HCT116 (cell line): ENCODE measurements around the gene MAML3. TPM values are rescaled to one million over a fixed set of nuclear protein-coding genes. Genes with fewer than 3 reads are reported as not detected.

Source experiments
- ATAC-seq: fragments of 200-7000 bp; cut with Tn5 transposase; 2 replicates; pipeline ENCODE4 v1.9.1; 2020; ENCODE audit warnings: mild to moderate bottlenecking, moderate library complexity
- BruUV-seq: library from RNA; stranded (reverse); fragments of 400-500 nt; replicated peaks from 2 replicates; lab custom pipeline; 2021; lab: Mats Ljungman, UMichigan
- CTCF ChIA-PET: fragments of 300-600 bp; sonication (Branson Sonifier 250); formaldehyde crosslinking; loops from one replicate; lab custom pipeline; 2021; ENCODE audit warnings: antibody characterized with exemption; lab: Charles Lee
- POLR2A ChIA-PET: fragments of 300-600, 350-600 bp; sonication (Branson Sonifier 250); formaldehyde crosslinking; loops from one replicate; lab custom pipeline; 2021; ENCODE audit warnings: antibody characterized with exemption; lab: Charles Lee
- RAD21 ChIA-PET, 2 experiments: fragments of 300-600 bp; sonication (Branson Sonifier 250); formaldehyde crosslinking; loops; one replicate each; lab custom pipeline; 2023; ENCODE audit warnings: low total read pairs in 2 of 2; ENCODE audit not compliant: uncharacterized antibody in 2 of 2, unreplicated experiment in 2 of 2, low non-redundant PET in 1 of 2; lab: Charles Lee
- DNase-seq: peaks from one replicate; pipeline ENCODE4 v3.0.0-alpha.2; 2010; ENCODE audit warnings: low read depth, low spot score
- H2AFZ ChIP-seq: fragments of 200-600 bp; shearing (Covaris generic), sonication (generic); 2 replicates; pipeline ENCODE4 v1.6.1; 2017; ENCODE audit warnings: low read depth, mixed run types, mixed read lengths, antibody characterized with exemption, low read length; ENCODE audit not compliant: poor library complexity, severe bottlenecking
- H3K27ac ChIP-seq: 2 replicates; pipeline ENCODE4 v1.5.1; 2012; ENCODE audit warnings: low read depth, low read length
- H3K27me3 ChIP-seq: fragments of 200-600 bp; sonication (generic); 2 replicates; pipeline ENCODE4 v1.6.1; 2016; ENCODE audit warnings: mixed run types, low read length, mixed read lengths; ENCODE audit not compliant: insufficient read depth
- H3K36me3 ChIP-seq, 2 experiments: fragments of 200-500 bp in 1 of 2; fragments of 200-600 bp in 1 of 2; sonication (Bioruptor generic) in 1 of 2; sonication (generic) in 1 of 2; 2 replicates each; pipeline versions ENCODE4 v1.5.1 to v1.6.1; 2014 to 2016; ENCODE audit warnings: low read length in 2 of 2, inconsistent platforms in 1 of 2, mixed read lengths in 1 of 2, mixed run types in 1 of 2; ENCODE audit not compliant: insufficient read depth in 2 of 2, control insufficient read depth in 1 of 2
- H3K4me1 ChIP-seq, 2 experiments: fragments of 200-600 bp in 1 of 2; sonication (generic) in 1 of 2; 2 replicates each; pipeline versions ENCODE4 v1.5.1 to v1.6.1; 2012 to 2017; ENCODE audit warnings: low read length in 2 of 2, inconsistent platforms in 1 of 2, mild to moderate bottlenecking in 1 of 2, mixed read lengths in 1 of 2, mixed run types in 1 of 2, moderate library complexity in 1 of 2; ENCODE audit not compliant: insufficient read depth in 2 of 2, control insufficient read depth in 1 of 2
- H3K4me2 ChIP-seq: fragments of 200-600 bp; sonication (generic); 2 replicates; pipeline ENCODE4 v1.6.1; 2017; ENCODE audit warnings: mixed run types, low read length, mixed read lengths
- H3K4me3 ChIP-seq, 2 experiments: fragments of 200-600 bp in 1 of 2; sonication (generic) in 1 of 2; replicated peaks in 1 of 2; 2 replicates each; pipeline ENCODE4 v1.5.1; 2011 to 2016; ENCODE audit warnings: low read length in 2 of 2, control low read depth in 1 of 2, low read depth in 1 of 2, mild to moderate bottlenecking in 1 of 2, mixed read lengths in 1 of 2, mixed run types in 1 of 2
- H3K79me2 ChIP-seq: fragments of 200-600 bp; sonication (generic); 2 replicates; pipeline ENCODE4 v1.6.1; 2017; ENCODE audit warnings: mild to moderate bottlenecking, mixed run types, low read length, moderate library complexity, mixed read lengths; ENCODE audit not compliant: insufficient read depth
- H3K9ac ChIP-seq: fragments of 200-600 bp; sonication (generic); 2 replicates; pipeline ENCODE4 v1.6.1; 2016; ENCODE audit warnings: low read length, mixed read lengths
- H3K9me2 ChIP-seq: fragments of 200-600 bp; sonication (generic), shearing (Covaris generic); 2 replicates; pipeline ENCODE4 v1.6.1; 2017; ENCODE audit warnings: mixed run types, mild to moderate bottlenecking, moderate library complexity; ENCODE audit not compliant: insufficient read depth
- H3K9me3 ChIP-seq, 2 experiments: fragments of 200-500 bp in 1 of 2; fragments of 200-600 bp in 1 of 2; sonication (Bioruptor generic) in 1 of 2; sonication (generic) in 1 of 2; 2 replicates each; pipeline ENCODE4 v1.6.1; 2014 to 2017; ENCODE audit warnings: low read length in 2 of 2, mixed read lengths in 2 of 2, inconsistent platforms in 1 of 2, low read depth in 1 of 2, mild to moderate bottlenecking in 1 of 2, mixed run types in 1 of 2, moderate library complexity in 1 of 2; ENCODE audit not compliant: control insufficient read depth in 1 of 2, insufficient read depth in 1 of 2
- H4K20me1 ChIP-seq: fragments of 200-600 bp; sonication (generic), shearing (Covaris generic); 2 replicates; pipeline ENCODE4 v1.6.1; 2017; ENCODE audit warnings: mixed run types, mild to moderate bottlenecking, moderate library complexity; ENCODE audit not compliant: insufficient read depth
- CBX3 ChIP-seq: IDR thresholded peaks from 2 replicates; pipeline ENCODE4 v1.6.1; 2012; ENCODE audit warnings: low read depth
- EGR1 ChIP-seq: IDR thresholded peaks from 2 replicates; pipeline ENCODE4 v1.6.1; 2012; ENCODE audit warnings: low read depth
- ELF1 ChIP-seq: IDR thresholded peaks from 2 replicates; pipeline ENCODE4 v1.6.1; 2012; ENCODE audit warnings: low read depth, borderline replicate concordance
- FOSL1 ChIP-seq: IDR thresholded peaks from 2 replicates; pipeline ENCODE4 v1.6.1; 2012; ENCODE audit warnings: low read depth
- POLR2A ChIP-seq: IDR thresholded peaks from 2 replicates; pipeline ENCODE4 v1.7.0; 2011; ENCODE audit warnings: borderline replicate concordance; ENCODE audit not compliant: insufficient read depth, insufficient read length; ENCODE audit errors: extremely low read depth
- POLR2AphosphoS5 ChIP-seq: IDR thresholded peaks from 2 replicates; pipeline ENCODE4 v1.6.1; 2011; ENCODE audit warnings: mild to moderate bottlenecking, low read depth, low read length, moderate library complexity
- RAD21 ChIP-seq: IDR thresholded peaks from 2 replicates; pipeline ENCODE4 v1.6.1; 2012; ENCODE audit warnings: low read depth, mild to moderate bottlenecking
- REST ChIP-seq: IDR thresholded peaks from 2 replicates; pipeline ENCODE4 v1.6.1; 2012; ENCODE audit warnings: low read depth
- SP1 ChIP-seq: IDR thresholded peaks from 2 replicates; pipeline ENCODE4 v1.6.1; 2012; ENCODE audit warnings: low read depth
- SRF ChIP-seq: IDR thresholded peaks from 2 replicates; pipeline ENCODE4 v1.6.1; 2012; ENCODE audit warnings: low read depth
- TCF7L2 ChIP-seq: IDR thresholded peaks from 2 replicates; pipeline ENCODE4 v1.7.0; 2011; ENCODE audit warnings: borderline replicate concordance, inconsistent platforms; ENCODE audit not compliant: insufficient read depth, insufficient read length; ENCODE audit errors: extremely low read depth
- YY1 ChIP-seq: IDR thresholded peaks from 2 replicates; pipeline ENCODE4 v1.6.1; 2011; ENCODE audit warnings: low read length, low read depth, moderate library complexity, mild to moderate bottlenecking; ENCODE audit not compliant: insufficient replicate concordance; ENCODE audit errors: extremely low read depth
- ZBTB33 ChIP-seq: IDR thresholded peaks from 2 replicates; pipeline ENCODE4 v1.6.1; 2011; ENCODE audit warnings: mild to moderate bottlenecking, low read length, moderate library complexity; ENCODE audit not compliant: insufficient replicate concordance; ENCODE audit errors: extremely low read depth
- ZFX ChIP-seq: fragments of 450-650 bp; IDR thresholded peaks from 2 replicates; pipeline ENCODE4 v1.6.1; 2017
- ZNF274 ChIP-seq: fragments of 200-500 bp; sonication (Bioruptor generic); IDR thresholded peaks from 2 replicates; pipeline ENCODE4 v1.6.1; 2014; ENCODE audit warnings: mild to moderate bottlenecking, low read depth, low read length, inconsistent platforms
- intact Hi-C: fragments of 100-400 bp; cut with micrococcal nuclease; formaldehyde crosslinking; loops from 2 replicates; pipeline ENCODE4 v1.10.0; 2022
- total RNA-seq: library from RNA; stranded (reverse); gene quantifications from one replicate; pipeline ENCODE4 v1.2.1, GENCODE V29; 2021; ENCODE audit not compliant: unreplicated experiment

Gene MAML3
- total RNA-seq, 1 experiment from 2014 or later, result 3.1 TPM

- no peak for ATAC-seq
- H3K36me3 ChIP-seq, result no peaks in the 10 kb centered on the region
- no peaks in the 10 kb centered on the region; the same call in 1 of the 2 replicates for H3K27me3 ChIP-seq
- ChIA-PET POLR2A (no interaction called here), CTCF (no interaction called here), RAD21 (no interaction called here)
- H3K4me3 ChIP-seq, result no peak overlapping the region
- intact Hi-C loops, result no loop called here
- no peaks in the 10 kb centered on the region for H4K20me1 ChIP-seq
- no peak overlapping the region for H3K9ac ChIP-seq
- H3K27ac ChIP-seq, result no peak overlapping the region
- H3K4me2 ChIP-seq, result no peak overlapping the region
- DNase-seq, result no peak
- no peaks in the 10 kb centered on the region for H3K9me2 ChIP-seq
- H3K79me2 ChIP-seq, result no peaks in the 10 kb centered on the region
- no peak for TF ChIP-seq CBX3
- TF ChIP-seq POLR2A, result no peak
- TF ChIP-seq SRF, result no peak
- no peak for TF ChIP-seq TCF7L2
- TF ChIP-seq ZBTB33, result no peak
- TF ChIP-seq REST, result no peak
- TF ChIP-seq SP1, result no peak
- no peak for TF ChIP-seq EGR1
- no peak for TF ChIP-seq FOSL1
- no peak for TF ChIP-seq ELF1
- TF ChIP-seq POLR2AphosphoS5, result no peak
- TF ChIP-seq RAD21, result no peak
- no peak for TF ChIP-seq ZFX
- TF ChIP-seq ZNF274, result no peak
- TF ChIP-seq YY1, result no peak
- BruUV-seq, result no TSS peak
- no peak overlapping the region for H2AFZ ChIP-seq
- no peaks in the 10 kb centered on the region for H3K9me3 ChIP-seq
- H3K4me1 ChIP-seq, result no peaks in the 10 kb centered on the region
Observed at GRCh38 chr4:139951021-139951420, 203.0 kb downstream of the MAML3 start.
